Pons (tissue), 1 donor: ENCODE data around the gene BCAS3.
"Not testable (repeated sequence)": the region's sequence is repeated elsewhere in the genome, so short reads cannot be mapped to it uniquely, and the experiment has no call there.

Experiments
- DNase-seq: peaks from one replicate; pipeline ENCODE4 v3.0.0-alpha.2; 2016; ENCODE audit warnings: low spot score

The BCAS3 gene

GRCh38 chr17:60886731-60887613 is 209.3 kb downstream of the BCAS3 start:
- not testable (repeated sequence) for DNase-seq

GRCh38 chr17:60887614-60888028 is 210.0 kb downstream of the BCAS3 start:
- DNase-seq: peak; percentile 3

- no peak for DNase-seq
Observed at GRCh38 chr17:60888812-60889709, 211.4 kb downstream of the BCAS3 start.

- DNase-seq: no peak
Observed at GRCh38 chr17:60891149-60891548, 213.5 kb downstream of the BCAS3 start.

GRCh38 chr17:60893475-60893874 is 215.8 kb downstream of the BCAS3 start:
- DNase-seq: no peak

- no peak for DNase-seq
Observed at GRCh38 chr17:60896996-60897395, 219.3 kb downstream of the BCAS3 start.

GRCh38 chr17:60899115-60899514 is 221.5 kb downstream of the BCAS3 start:
- no peak for DNase-seq

- DNase-seq: no peak
Observed at GRCh38 chr17:60900688-60901087, 223.0 kb downstream of the BCAS3 start.

- no peak for DNase-seq
Observed at GRCh38 chr17:60901242-60901641, 223.6 kb downstream of the BCAS3 start.

GRCh38 chr17:60901806-60902205 is 224.2 kb downstream of the BCAS3 start:
- DNase-seq: no peak

GRCh38 chr17:60902399-60902798 is 224.7 kb downstream of the BCAS3 start:
- DNase-seq: peak; percentile 36

- DNase-seq: no peak
Observed at GRCh38 chr17:60904582-60904981, 226.9 kb downstream of the BCAS3 start.

GRCh38 chr17:60905709-60906108 is 228.1 kb downstream of the BCAS3 start:
- no peak for DNase-seq

- DNase-seq: no peak
Observed at GRCh38 chr17:60908324-60908723, 230.7 kb downstream of the BCAS3 start.

GRCh38 chr17:60909405-60909804 is 231.8 kb downstream of the BCAS3 start:
- no peak for DNase-seq

GRCh38 chr17:60910415-60910814 is 232.8 kb downstream of the BCAS3 start:
- no peak for DNase-seq

GRCh38 chr17:60914078-60914477 is 236.4 kb downstream of the BCAS3 start:
- no peak for DNase-seq

- DNase-seq: no peak
Observed at GRCh38 chr17:60916043-60916442, 238.4 kb downstream of the BCAS3 start.

- no peak for DNase-seq
Observed at GRCh38 chr17:60920107-60920506, 242.5 kb downstream of the BCAS3 start.

GRCh38 chr17:60923000-60923399 is 245.3 kb downstream of the BCAS3 start:
- no peak for DNase-seq

- DNase-seq: no peak
Observed at GRCh38 chr17:60926466-60927183, 249.0 kb downstream of the BCAS3 start.

GRCh38 chr17:60933739-60934138 is 256.1 kb downstream of the BCAS3 start:
- DNase-seq: no peak
